OCI-LY1 (cell line): ENCODE results near the gene CSF1.

Experiments used
- H2AFZ ChIP-seq: fragments of 200-600 bp; sonication (generic), shearing (Covaris generic); 2 replicates; pipeline ENCODE4 v1.6.0; 2014; ENCODE audit warnings: antibody characterized with exemption, mild to moderate bottlenecking, low read length
- H3F3A ChIP-seq: fragments of 200-600 bp; sonication (generic), shearing (Covaris generic); 2 replicates; pipeline ENCODE4 v1.6.0; 2014; ENCODE audit warnings: mild to moderate bottlenecking, antibody characterized with exemption, low read length, moderate library complexity; ENCODE audit not compliant: insufficient read depth
- H3K27ac ChIP-seq: fragments of 200-600 bp; sonication (generic); 2 replicates; pipeline ENCODE4 v1.5.1; 2014; ENCODE audit warnings: low read length, mixed run types, mild to moderate bottlenecking, low read depth; ENCODE audit not compliant: poor library complexity, severe bottlenecking
- H3K27me3 ChIP-seq: fragments of 200-600 bp; sonication (generic); 2 replicates; pipeline ENCODE4 v1.6.0; 2014; ENCODE audit warnings: antibody characterized with exemption, mild to moderate bottlenecking, low read length, moderate library complexity; ENCODE audit not compliant: insufficient read depth
- H3K36me3 ChIP-seq: fragments of 200-600 bp; sonication (generic); 2 replicates; pipeline ENCODE4 v1.6.1; 2014; ENCODE audit warnings: mild to moderate bottlenecking, antibody characterized with exemption, low read length, moderate library complexity, mixed read lengths; ENCODE audit not compliant: insufficient read depth
- H3K4me1 ChIP-seq: fragments of 200-600 bp; sonication (generic); 2 replicates; pipeline ENCODE4 v1.5.1; 2014; ENCODE audit warnings: mild to moderate bottlenecking, low read length, moderate library complexity; ENCODE audit not compliant: insufficient read depth, severe bottlenecking
- H3K4me2 ChIP-seq: fragments of 200-600 bp; sonication (generic), shearing (Covaris generic); 2 replicates; pipeline ENCODE4 v1.6.1; 2014; ENCODE audit warnings: low read length
- H3K4me3 ChIP-seq: fragments of 200-600 bp; sonication (generic); 2 replicates; pipeline ENCODE4 v1.5.1; 2014; ENCODE audit warnings: low read length, low read depth, mild to moderate bottlenecking, mixed read lengths; ENCODE audit not compliant: poor library complexity, severe bottlenecking
- H3K79me2 ChIP-seq: fragments of 200-600 bp; shearing (Covaris generic); 2 replicates; pipeline ENCODE4 v1.6.1; 2016; ENCODE audit warnings: mixed run types, low read length, mixed read lengths; ENCODE audit not compliant: insufficient read depth
- H3K9ac ChIP-seq: fragments of 200-600 bp; sonication (generic), shearing (Covaris generic); 2 replicates; pipeline ENCODE4 v1.6.1; 2014; ENCODE audit warnings: mild to moderate bottlenecking, low read length, mixed read lengths
- H3K9me2 ChIP-seq: fragments of 200-600 bp; sonication (generic), shearing (Covaris generic); 2 replicates; pipeline ENCODE4 v1.6.1; 2014; ENCODE audit warnings: low read depth, mild to moderate bottlenecking, low read length, mixed read lengths
- H3K9me3 ChIP-seq: fragments of 200-600 bp; shearing (Covaris generic); 2 replicates; pipeline ENCODE4 v1.6.1; 2014; ENCODE audit warnings: low read length, mixed read lengths
- H4K20me1 ChIP-seq: fragments of 200-600 bp; sonication (generic), shearing (Covaris generic); 2 replicates; pipeline ENCODE4 v1.6.0; 2016; ENCODE audit warnings: mild to moderate bottlenecking, low read length; ENCODE audit not compliant: insufficient read depth
- EZH2 ChIP-seq: fragments of 200-600 bp; sonication (generic), shearing (Covaris generic); IDR thresholded peaks from 2 replicates; pipeline ENCODE4 v1.8.0; 2017; ENCODE audit warnings: borderline replicate concordance, mixed run types, mild to moderate bottlenecking, antibody characterized with exemption, low read length, moderate library complexity, mixed read lengths
- TF ChIP-seq, protein P1 (sequence below): fragments of 200-600 bp; sonication (generic), shearing (Covaris generic); IDR thresholded peaks from 2 replicates; pipeline ENCODE4 v1.5.1; 2017; ENCODE audit warnings: mild to moderate bottlenecking, antibody characterized with exemption, low read length, moderate library complexity, mixed read lengths

CSF1 gene

GRCh38 chr1:109946511-109946910 lies 35.9 kb downstream of the CSF1 start:
- Histone ChIP-seq H3K27ac (no peak overlapping the region), H3K79me2 (no peaks in the 10 kb centered on the region), H3K4me3 (no peak overlapping the region), H4K20me1 (no peaks in the 10 kb centered on the region), H3F3A (no peaks in the 10 kb centered on the region), H3K9me2 (no peaks in the 10 kb centered on the region), H3K9ac (no peak overlapping the region), H3K4me2 (no peak overlapping the region), H2AFZ (no peak overlapping the region), H3K27me3 (no peaks in the 10 kb centered on the region), H3K9me3 (no peaks in the 10 kb centered on the region), H3K4me1 (no peaks in the 10 kb centered on the region), H3K36me3 (no peaks in the 10 kb centered on the region)
- TF ChIP-seq, protein P1, sequence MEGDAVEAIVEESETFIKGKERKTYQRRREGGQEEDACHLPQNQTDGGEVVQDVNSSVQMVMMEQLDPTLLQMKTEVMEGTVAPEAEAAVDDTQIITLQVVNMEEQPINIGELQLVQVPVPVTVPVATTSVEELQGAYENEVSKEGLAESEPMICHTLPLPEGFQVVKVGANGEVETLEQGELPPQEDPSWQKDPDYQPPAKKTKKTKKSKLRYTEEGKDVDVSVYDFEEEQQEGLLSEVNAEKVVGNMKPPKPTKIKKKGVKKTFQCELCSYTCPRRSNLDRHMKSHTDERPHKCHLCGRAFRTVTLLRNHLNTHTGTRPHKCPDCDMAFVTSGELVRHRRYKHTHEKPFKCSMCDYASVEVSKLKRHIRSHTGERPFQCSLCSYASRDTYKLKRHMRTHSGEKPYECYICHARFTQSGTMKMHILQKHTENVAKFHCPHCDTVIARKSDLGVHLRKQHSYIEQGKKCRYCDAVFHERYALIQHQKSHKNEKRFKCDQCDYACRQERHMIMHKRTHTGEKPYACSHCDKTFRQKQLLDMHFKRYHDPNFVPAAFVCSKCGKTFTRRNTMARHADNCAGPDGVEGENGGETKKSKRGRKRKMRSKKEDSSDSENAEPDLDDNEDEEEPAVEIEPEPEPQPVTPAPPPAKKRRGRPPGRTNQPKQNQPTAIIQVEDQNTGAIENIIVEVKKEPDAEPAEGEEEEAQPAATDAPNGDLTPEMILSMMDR: no peak
- TF ChIP-seq EZH2: no peak

DNA sequence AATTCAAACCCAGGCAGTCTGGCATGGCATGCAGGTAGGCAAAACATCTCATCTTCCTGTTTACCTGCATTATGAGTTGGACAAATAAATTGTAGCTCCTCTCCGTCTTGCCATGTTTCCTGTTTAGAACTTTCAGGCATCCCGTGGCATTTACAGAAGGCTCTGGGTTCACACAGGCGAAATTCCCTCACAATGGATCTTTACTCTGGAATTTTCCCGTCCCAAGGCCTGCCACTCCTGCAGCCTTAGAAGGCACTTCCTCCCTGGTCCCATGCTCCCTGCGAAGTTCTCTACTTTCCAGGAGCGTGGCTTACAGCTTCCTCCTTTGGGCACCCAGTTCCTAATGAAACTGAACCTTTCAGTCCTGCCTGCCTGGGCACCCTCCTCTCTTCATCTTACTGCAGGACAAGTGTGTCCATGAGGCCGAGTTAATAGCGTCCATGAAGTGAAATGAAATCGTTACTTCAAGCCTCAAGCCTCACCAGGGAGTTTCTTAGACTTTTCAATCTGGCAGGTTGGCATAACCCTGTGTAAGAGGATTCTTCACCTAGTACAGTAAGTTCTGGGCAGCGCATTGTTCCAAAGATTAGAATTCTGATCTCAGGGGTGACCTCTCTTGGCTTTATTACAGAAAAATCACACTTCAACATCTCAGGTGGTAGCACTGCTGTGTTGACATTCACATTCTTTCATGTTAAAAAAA lies 37.1 kb downstream of the CSF1 start:
- TF ChIP-seq EZH2: no peak
- TF ChIP-seq, protein P1: no peak
- H3F3A ChIP-seq: no peaks in the 10 kb centered on the region
- H3K79me2 ChIP-seq: no peaks in the 10 kb centered on the region
- no peak overlapping the region for H3K4me2 ChIP-seq
- H3K4me1 ChIP-seq: no peaks in the 10 kb centered on the region
- H3K9me2 ChIP-seq: no peaks in the 10 kb centered on the region
- H4K20me1 ChIP-seq: no peaks in the 10 kb centered on the region
- no peaks in the 10 kb centered on the region for H3K36me3 ChIP-seq
- H3K27ac ChIP-seq: no peak overlapping the region
- no peak overlapping the region for H3K4me3 ChIP-seq
- H3K9me3 ChIP-seq: no peaks in the 10 kb centered on the region
- H3K9ac ChIP-seq: no peak overlapping the region
- H2AFZ ChIP-seq: no peak overlapping the region
- H3K27me3 ChIP-seq: no peaks in the 10 kb centered on the region

- Histone ChIP-seq H3K4me1 (no peaks in the 10 kb centered on the region), H3K4me3 (no peak overlapping the region), H3K4me2 (no peak overlapping the region), H3F3A (no peaks in the 10 kb centered on the region), H2AFZ (no peak overlapping the region), H3K9me2 (no peaks in the 10 kb centered on the region), H3K9ac (no peak overlapping the region), H3K9me3 (no peaks in the 10 kb centered on the region), H3K27ac (no peak overlapping the region), H3K36me3 (no peaks in the 10 kb centered on the region), H3K79me2 (no peaks in the 10 kb centered on the region), H4K20me1 (no peaks in the 10 kb centered on the region), H3K27me3 (no peaks in the 10 kb centered on the region)
- TF ChIP-seq, protein P1: no peak
- no peak for TF ChIP-seq EZH2
Observed at GRCh38 chr1:109948285-109948630, 37.6 kb downstream of the CSF1 start.
